GM23248 (cell line): Measurements from ENCODE around the gene ARMC3. TPM values are rescaled to one million over a fixed set of nuclear protein-coding genes. Genes with fewer than 3 reads are reported as not detected.

Source experiments
- DNase-seq: peaks from one replicate; pipeline ENCODE4 v3.0.0-alpha.2; 2015
- H2AFZ ChIP-seq: fragments of 200-600 bp; sonication (generic); 2 replicates; pipeline ENCODE4 v1.6.1; 2016; ENCODE audit warnings: antibody characterized with exemption
- H3F3A ChIP-seq: fragments of 200-600 bp; sonication (generic); 2 replicates; pipeline ENCODE4 v1.6.1; 2016; ENCODE audit warnings: mild to moderate bottlenecking, antibody characterized with exemption, mixed run types; ENCODE audit not compliant: insufficient read depth
- H3K27ac ChIP-seq: fragments of 200-600 bp; sonication (generic); 2 replicates; pipeline ENCODE4 v1.5.1; 2016; ENCODE audit warnings: mild to moderate bottlenecking
- H3K27me3 ChIP-seq: fragments of 200-600 bp; sonication (generic); replicated peaks from 2 replicates; pipeline ENCODE4 v1.6.1; 2016; ENCODE audit warnings: mild to moderate bottlenecking; ENCODE audit not compliant: insufficient read depth
- H3K36me3 ChIP-seq: fragments of 200-600 bp; sonication (generic); 2 replicates; pipeline ENCODE4 v1.6.1; 2016; ENCODE audit warnings: low read depth, mild to moderate bottlenecking
- H3K4me1 ChIP-seq: fragments of 200-600 bp; sonication (generic); 2 replicates; pipeline ENCODE4 v1.6.1; 2016; ENCODE audit warnings: mild to moderate bottlenecking; ENCODE audit not compliant: insufficient read depth
- H3K4me2 ChIP-seq: fragments of 200-600 bp; sonication (generic); one replicate; pipeline ENCODE4 v1.6.1; 2016; ENCODE audit warnings: mild to moderate bottlenecking; ENCODE audit not compliant: unreplicated experiment
- H3K4me3 ChIP-seq: fragments of 200-600 bp; sonication (generic); 2 replicates; pipeline ENCODE4 v1.5.1; 2016; ENCODE audit warnings: mild to moderate bottlenecking
- H3K79me2 ChIP-seq: fragments of 200-600 bp; sonication (generic); 2 replicates; pipeline ENCODE4 v1.6.1; 2016; ENCODE audit warnings: mild to moderate bottlenecking; ENCODE audit not compliant: insufficient read depth
- H3K9ac ChIP-seq: fragments of 200-600 bp; sonication (generic); 2 replicates; pipeline ENCODE4 v1.6.1; 2016; ENCODE audit warnings: mild to moderate bottlenecking
- H3K9me2 ChIP-seq: fragments of 200-600 bp; sonication (generic); 2 replicates; pipeline ENCODE4 v1.6.1; 2016; ENCODE audit warnings: mixed run types, mild to moderate bottlenecking, moderate library complexity; ENCODE audit not compliant: insufficient read depth
- H3K9me3 ChIP-seq: fragments of 200-600 bp; sonication (generic); one replicate; pipeline ENCODE4 v1.6.1; 2017; ENCODE audit warnings: low read depth
- H4K20me1 ChIP-seq: fragments of 200-600 bp; sonication (generic); 2 replicates; pipeline ENCODE4 v1.6.0; 2016; ENCODE audit not compliant: insufficient read depth
- EZH2 ChIP-seq: fragments of 200-600 bp; sonication (generic); IDR thresholded peaks from 2 replicates; pipeline ENCODE4 v1.6.1; 2018; ENCODE audit warnings: antibody characterized with exemption, mild to moderate bottlenecking; ENCODE audit not compliant: insufficient read depth, poor library complexity, severe bottlenecking
- EZH2phosphoT487 ChIP-seq: fragments of 200-600 bp; sonication (generic); IDR thresholded peaks from 2 replicates; pipeline ENCODE4 v1.6.1; 2018; ENCODE audit warnings: antibody characterized with exemption, moderate library complexity, mild to moderate bottlenecking, low read depth; ENCODE audit not compliant: insufficient read depth
- WGBS, 2 experiments: methylation state at CpG; one replicate each; pipeline ENCODE4 v1.1.6; 2015 to 2017; ENCODE audit warnings: low lambda C conversion rate in 2 of 2, low coverage in 1 of 2; ENCODE audit errors: missing lambda C conversion rate in 2 of 2; 5-methylcytosine and 5-hydroxymethylcytosine counted together
- in situ Hi-C: fragments of 300-500 bp; cut with MboI; formaldehyde crosslinking; loops from 2 replicates; pipeline ENCODE4 v1.15.0; 2020
- polyA plus RNA-seq: library from polyadenylated mRNA; unstranded; fragments of >200 nt; fragmentation: Nextera tagmentation; extraction: Ambion mirVana; gene quantifications from 2 replicates; pipeline ENCODE4 v1.2.1, GENCODE V29; 2016
- total RNA-seq: library from RNA; depleted of rRNA; stranded (reverse); fragments of >200 nt; shearing (Covaris generic); gene quantifications from 2 replicates; pipeline ENCODE4 v1.2.3, GENCODE V29; 2014

Gene ARMC3
- total and polyA plus RNA-seq, 2 experiments from 2014 or later: not detected

GRCh38 chr10:22988581-22989360 is 60.9 kb downstream of the ARMC3 start:
- H3K4me2 ChIP-seq: peak overlapping the region; percentile 16
- H3K36me3 ChIP-seq: no peaks in the 10 kb centered on the region
- no peaks in the 10 kb centered on the region for H3K9me2 ChIP-seq
- 1 to 2% methylated on average over 12 of the region's 12 CpGs for WGBS, 2 experiments
- TF ChIP-seq EZH2 (no peak), EZH2phosphoT487 (no peak)
- H3K27me3 ChIP-seq: no peaks in the 10 kb centered on the region
- in situ Hi-C loops: loop anchor here (10.0 to 25.0 kb wide), 3 partner anchors 414 to 984 kb away; partner anchors contain the start of gene DNAJC1
- H3K27ac ChIP-seq: no peak overlapping the region
- H3K79me2 ChIP-seq: no peaks in the 10 kb centered on the region
- no peaks in the 10 kb centered on the region for H4K20me1 ChIP-seq
- no peaks in the 10 kb centered on the region for H3F3A ChIP-seq
- DNase-seq: peak; percentile 78
- no peak overlapping the region for H3K4me3 ChIP-seq
- H3K4me1 ChIP-seq: no peaks in the 10 kb centered on the region
- H3K9ac ChIP-seq: no peak overlapping the region
- no peaks in the 10 kb centered on the region for H3K9me3 ChIP-seq
- H2AFZ ChIP-seq: no peak overlapping the region

DNA sequence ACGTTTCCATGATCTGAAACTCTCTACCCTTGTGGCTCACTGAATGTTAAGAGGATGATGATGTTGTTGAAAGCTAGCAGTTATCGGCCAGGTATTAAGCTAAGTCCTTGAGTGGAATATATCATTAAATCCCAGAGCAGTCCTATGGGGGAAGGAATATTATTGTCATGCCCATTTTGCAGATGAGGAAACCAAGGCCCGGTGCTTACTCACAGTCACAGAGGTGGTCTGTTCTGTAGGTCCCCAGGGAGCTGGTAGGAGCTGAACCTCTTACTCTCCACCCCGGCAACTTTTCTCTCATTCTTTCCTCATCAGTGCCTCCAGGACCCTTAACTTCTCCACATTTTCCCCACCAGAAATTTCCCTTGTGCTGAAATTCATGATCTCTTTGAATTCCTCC is 62.6 kb downstream of the ARMC3 start:
- Histone ChIP-seq H3K36me3 (no peaks in the 10 kb centered on the region), H4K20me1 (no peaks in the 10 kb centered on the region), H3K79me2 (no peaks in the 10 kb centered on the region), H3F3A (no peaks in the 10 kb centered on the region), H3K9me2 (no peaks in the 10 kb centered on the region), H3K27ac (no peak overlapping the region), H2AFZ (no peak overlapping the region), H3K9me3 (no peaks in the 10 kb centered on the region), H3K4me3 (no peak overlapping the region), H3K9ac (no peak overlapping the region), H3K27me3 (peaks cover 3% of the 10 kb centered on the region; the same call in 1 of the 2 replicates), H3K4me2 (no peak overlapping the region), H3K4me1 (no peaks in the 10 kb centered on the region)
- TF ChIP-seq EZH2 (no peak), EZH2phosphoT487 (no peak)
- in situ Hi-C loops: loop anchor here (25.0 kb wide), 1 partner anchor 753 kb away; no protein-coding TSS in a partner anchor
- no peak for DNase-seq
- 84 to 87% methylated on average over 4 of the region's 4 CpGs for WGBS, 2 experiments

DNA sequence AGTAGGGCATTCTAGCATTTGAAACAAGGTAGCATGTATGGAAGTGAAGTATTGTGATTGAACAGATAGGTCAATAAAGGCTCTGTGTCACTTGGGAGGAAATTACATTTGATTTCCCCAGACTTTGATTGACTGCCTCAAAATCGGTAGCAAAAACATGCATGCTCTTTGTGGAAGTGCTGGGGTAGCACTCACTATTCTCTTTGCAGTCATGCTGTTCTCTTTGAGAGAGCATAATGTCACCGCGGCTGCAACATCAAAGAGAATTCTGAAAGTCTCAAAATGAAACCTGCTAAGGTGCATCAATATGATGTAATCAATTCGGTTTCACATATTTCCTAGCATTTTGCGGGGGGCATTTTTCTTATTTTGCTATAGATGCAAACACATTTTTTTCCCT is 64.2 kb downstream of the ARMC3 start:
- peaks cover 13% of the 10 kb centered on the region for H3K27me3 ChIP-seq
- H3F3A ChIP-seq: no peaks in the 10 kb centered on the region
- no peaks in the 10 kb centered on the region for H4K20me1 ChIP-seq
- 63 to 64% methylated on average over 5 of the region's 5 CpGs for WGBS, 2 experiments
- no peak overlapping the region for H3K27ac ChIP-seq
- no peak overlapping the region for H2AFZ ChIP-seq
- no peak overlapping the region for H3K9ac ChIP-seq
- in situ Hi-C loops: loop anchor here (25.0 kb wide), 1 partner anchor 755 kb away; no protein-coding TSS in a partner anchor
- H3K4me2 ChIP-seq: no peak overlapping the region
- H3K4me3 ChIP-seq: no peak overlapping the region
- no peaks in the 10 kb centered on the region for H3K79me2 ChIP-seq
- H3K9me2 ChIP-seq: no peaks in the 10 kb centered on the region
- H3K36me3 ChIP-seq: no peaks in the 10 kb centered on the region
- DNase-seq: no peak
- H3K4me1 ChIP-seq: no peaks in the 10 kb centered on the region
- no peaks in the 10 kb centered on the region for H3K9me3 ChIP-seq
- TF ChIP-seq EZH2 (no peak), EZH2phosphoT487 (no peak)

DNA sequence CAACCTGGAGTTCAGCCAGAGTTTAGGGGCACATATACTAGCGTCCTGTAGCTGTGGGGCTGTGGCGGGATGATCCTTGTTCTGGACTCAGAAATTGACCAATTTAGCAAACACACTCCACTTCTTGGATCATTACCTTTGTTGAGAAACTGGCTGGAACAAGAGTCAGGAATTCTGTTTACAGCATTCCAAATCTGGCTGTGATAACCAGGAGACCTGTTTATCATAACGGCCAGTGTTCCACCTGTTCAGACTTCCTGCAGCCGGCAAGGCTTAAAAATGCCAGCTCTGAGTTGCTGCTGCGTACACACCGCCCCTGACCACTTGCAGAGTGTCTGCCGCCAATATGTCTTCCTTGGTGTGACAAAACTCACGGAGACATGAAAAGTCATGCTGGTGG is 64.8 kb downstream of the ARMC3 start:
- Histone ChIP-seq H3K36me3 (no peaks in the 10 kb centered on the region), H3K27me3 (peaks cover 13% of the 10 kb centered on the region), H3K4me3 (no peak overlapping the region), H3K9ac (no peak overlapping the region), H4K20me1 (no peaks in the 10 kb centered on the region), H3F3A (no peaks in the 10 kb centered on the region), H2AFZ (no peak overlapping the region), H3K4me2 (no peak overlapping the region), H3K4me1 (no peaks in the 10 kb centered on the region), H3K27ac (no peak overlapping the region), H3K9me2 (no peaks in the 10 kb centered on the region), H3K79me2 (no peaks in the 10 kb centered on the region), H3K9me3 (no peaks in the 10 kb centered on the region)
- TF ChIP-seq EZH2phosphoT487 (no peak), EZH2 (no peak)
- DNase-seq: no peak
- 76 to 78% methylated on average over 8 of the region's 8 CpGs for WGBS, 2 experiments
- in situ Hi-C loops: loop anchor here (25.0 kb wide), 1 partner anchor 755 kb away; no protein-coding TSS in a partner anchor
